K562 (cell line): ENCODE results near the gene NAT14. TPM values are rescaled to one million over a fixed set of nuclear protein-coding genes. Genes with fewer than 3 reads are reported as not detected.

Source experiments
- ATAC-seq: fragments of 200-7000 bp; cut with Tn5 transposase; 3 replicates; pipeline ENCODE4 v1.9.1; 2020; ENCODE audit warnings: moderate library complexity
- BruUV-seq: library from RNA; stranded (reverse); fragments of 400-500 nt; replicated peaks from 2 replicates; lab custom pipeline; 2021; lab: Mats Ljungman, UMichigan
- CTCF ChIA-PET: fragments of 300-600 bp; formaldehyde crosslinking; extraction: SDS; loops from one replicate; lab custom pipeline; 2021; ENCODE audit warnings: low intra/inter-chr PET ratio; lab: Yijun Ruan, JAX
- POLR2A ChIA-PET: fragments of 300-600, 350-650 bp; sonication (Branson Sonifier 250); formaldehyde crosslinking; extraction: SDS; loops from one replicate; lab custom pipeline; 2021; ENCODE audit warnings: antibody characterized with exemption, inconsistent platforms; lab: Yijun Ruan, JAX
- DNase-seq, 4 experiments: peaks; one replicate each; pipeline versions ENCODE4 v3.0.0 to v3.0.0-alpha.2; 2011 to 2018; ENCODE audit warnings: low spot score in 3 of 4, mixed read lengths in 3 of 4; ENCODE audit errors: extremely low read depth in 1 of 4
- FAIRE-seq: peaks from 2 replicates; lab custom pipeline; 2011; peaks lifted over from hg19 to GRCh38; lab: Jason Lieb, UNC
- H2AFZ ChIP-seq: 2 replicates; pipeline ENCODE4 v1.6.0; 2011; ENCODE audit warnings: low read depth, low read length, control low read depth, inconsistent platforms
- H3K27ac ChIP-seq: fragments of 200-600 bp; 3 replicates; pipeline ENCODE4 v1.8.0; 2011; ENCODE audit warnings: low read depth, mild to moderate bottlenecking, control low read depth, inconsistent platforms, low read length, moderate library complexity, mixed read lengths; ENCODE audit errors: extremely low read depth
- H3K27me3 ChIP-seq, 2 experiments: fragments of 300-600 bp in 1 of 2; 2 replicates in 1 of 2; 3 replicates in 1 of 2; pipeline versions ENCODE4 v1.6.0 to v1.8.0; 2011; ENCODE audit warnings: inconsistent platforms in 2 of 2, low read length in 2 of 2, mild to moderate bottlenecking in 1 of 2, mixed read lengths in 1 of 2, moderate library complexity in 1 of 2; ENCODE audit not compliant: control insufficient read depth in 2 of 2, insufficient read depth in 2 of 2
- H3K36me3 ChIP-seq: fragments of 300-600 bp; 3 replicates; pipeline ENCODE4 v1.8.0; 2011; ENCODE audit warnings: mild to moderate bottlenecking, low read length, inconsistent platforms; ENCODE audit not compliant: control insufficient read depth, insufficient read depth
- H3K4me1 ChIP-seq, 2 experiments: fragments of 200-600 bp in 1 of 2; replicated peaks in 1 of 2; 2 replicates in 1 of 2; 3 replicates in 1 of 2; pipeline versions ENCODE4 v1.5.1 to v1.8.0; 2011; ENCODE audit warnings: inconsistent platforms in 2 of 2, low read length in 2 of 2, mild to moderate bottlenecking in 1 of 2, mixed read lengths in 1 of 2, moderate library complexity in 1 of 2; ENCODE audit not compliant: control insufficient read depth in 2 of 2, insufficient read depth in 2 of 2
- H3K4me2 ChIP-seq: 2 replicates; pipeline ENCODE4 v1.6.1; 2011; ENCODE audit warnings: low read length, control low read depth, inconsistent platforms, mixed read lengths; ENCODE audit not compliant: insufficient read depth
- H3K4me3 ChIP-seq: fragments of 200-600 bp; sonication (generic), shearing (Covaris generic); 2 replicates; pipeline ENCODE4 v1.5.1; 2016; ENCODE audit warnings: control low read depth, inconsistent platforms
- H3K79me2 ChIP-seq: fragments of 200-600 bp; 3 replicates; pipeline ENCODE4 v1.8.0; 2011; ENCODE audit warnings: low read length, inconsistent platforms; ENCODE audit not compliant: control insufficient read depth, insufficient read depth
- H3K9ac ChIP-seq, 2 experiments: 2 replicates each; pipeline versions ENCODE4 v1.6.0 to v1.6.1; 2011; ENCODE audit warnings: low read depth in 2 of 2, low read length in 2 of 2, control low read depth in 1 of 2, inconsistent platforms in 1 of 2, mild to moderate bottlenecking in 1 of 2, mixed read lengths in 1 of 2; ENCODE audit not compliant: insufficient read depth in 1 of 2
- H3K9me1 ChIP-seq: one replicate; pipeline ENCODE4 v1.6.0; 2011; ENCODE audit warnings: inconsistent platforms, mild to moderate bottlenecking, low read length, moderate library complexity; ENCODE audit not compliant: control insufficient read depth, insufficient read depth
- H3K9me3 ChIP-seq: replicated peaks from 2 replicates; pipeline ENCODE4 v1.5.1; 2011; ENCODE audit warnings: low read depth, low read length, inconsistent platforms; ENCODE audit not compliant: control insufficient read depth, insufficient read depth
- H4K20me1 ChIP-seq: replicated peaks from 2 replicates; pipeline ENCODE4 v1.6.1; 2011; ENCODE audit warnings: low read length, inconsistent platforms, mixed read lengths; ENCODE audit not compliant: control insufficient read depth, insufficient read depth
- ARNT ChIP-seq, 2 experiments: fragments of 450-650 bp; IDR thresholded peaks; 2 replicates each; pipeline ENCODE4 v1.6.1; 2016; ENCODE audit warnings: mild to moderate bottlenecking in 1 of 2
- CREB1 ChIP-seq, 2 experiments: sonication (generic) in 1 of 2; formaldehyde crosslinking in 1 of 2; IDR thresholded peaks; 2 replicates each; pipeline versions ENCODE4 v1.6.1 to v1.8.0; 2012 to 2022; ENCODE audit warnings: inconsistent platforms in 1 of 2, mild to moderate bottlenecking in 1 of 2, missing genetic modification reagents in 1 of 2, moderate library complexity in 1 of 2
- HDAC2 ChIP-seq: fragments of 450-650 bp; IDR thresholded peaks from 2 replicates; pipeline ENCODE4 v1.6.1; 2016; ENCODE audit warnings: mild to moderate bottlenecking
- L3MBTL2 ChIP-seq: fragments of 450-650 bp; IDR thresholded peaks from 2 replicates; pipeline ENCODE4 v1.6.1; 2016; ENCODE audit warnings: mild to moderate bottlenecking, moderate library complexity
- NCOA1 ChIP-seq: fragments of 450-650 bp; IDR thresholded peaks from 2 replicates; pipeline ENCODE4 v1.6.1; 2016; ENCODE audit warnings: low read depth
- NRF1 ChIP-seq, 2 experiments: fragments of 450-650 bp; IDR thresholded peaks in 1 of 2; conservative IDR thresholded peaks in 1 of 2; 2 replicates each; pipeline ENCODE4 v1.6.1; 2014; ENCODE audit warnings: mild to moderate bottlenecking in 2 of 2
- SMARCA5 ChIP-seq: fragments of 450-650 bp; IDR thresholded peaks from 2 replicates; pipeline ENCODE4 v1.6.1; 2016
- STAT5B ChIP-seq: fragments of 250-450 bp; sonication (Bioruptor Pico); IDR thresholded peaks from 2 replicates; pipeline ENCODE4 v1.8.0; 2021; ENCODE audit warnings: mild to moderate bottlenecking, inconsistent platforms
- THRA ChIP-seq: fragments of 450-650 bp; IDR thresholded peaks from 2 replicates; pipeline ENCODE4 v1.6.1; 2017; ENCODE audit warnings: mild to moderate bottlenecking, moderate library complexity
- ZNF384 ChIP-seq: IDR thresholded peaks from 2 replicates; pipeline ENCODE4 v1.6.1; 2012; ENCODE audit warnings: low read depth, low read length, improper control_type of control experiment
- WGBS: fragments of 100-300 bp; shearing (Covaris generic); methylation state at CpG from one replicate; pipeline ENCODE4 v1.1.6; 2016; ENCODE audit warnings: low coverage, mixed read lengths; ENCODE audit not compliant: insufficient coverage; ENCODE audit errors: missing lambda C conversion rate; 5-methylcytosine and 5-hydroxymethylcytosine counted together
- in situ Hi-C: fragments of 300-500 bp; cut with MboI; formaldehyde crosslinking; loops from 4 replicates; pipeline ENCODE4 v1.15.0; 2018; ENCODE audit warnings: inconsistent platforms, mixed read lengths
- intact Hi-C: fragments of 100-400 bp; cut with micrococcal nuclease; formaldehyde crosslinking; loops from 2 replicates; pipeline ENCODE4 v1.14.2; 2022
- polyA plus RNA-seq, 8 experiments: library from polyadenylated mRNA; depleted of rRNA in 4 of 8; stranded (reverse) in 5 of 8; unstranded in 3 of 8; fragments of >200 nt; fragmentation: Nextera tagmentation in 2 of 8; fragmentation: Illumina TruSeq in 1 of 8; extraction: Ambion mirVana in 2 of 8; extraction: Trizol in 1 of 8; gene quantifications; 2 replicates each; pipeline versions ENCODE4 v1.2.1 to v1.2.3, GENCODE V29; 2011 to 2014; ENCODE audit warnings: inconsistent platforms in 1 of 8, missing spikeins in 1 of 8
- total RNA-seq, 7 experiments: library from RNA; depleted of rRNA in 6 of 7; stranded (reverse); fragments of >200 nt in 6 of 7; fragmentation: Illumina TruSeq in 2 of 7; extraction: Trizol in 2 of 7; gene quantifications; 2 replicates each; pipeline versions ENCODE4 v1.2.1 to v1.2.3, GENCODE V29; 2011 to 2021; ENCODE audit warnings: low replicate concordance in 1 of 7
- TF ChIP-seq, protein P1 (sequence below): sonication (generic); formaldehyde crosslinking; IDR thresholded peaks from 2 replicates; pipeline ENCODE4 v1.8.0; 2022; ENCODE audit warnings: mild to moderate bottlenecking, missing genetic modification reagents
- TF ChIP-seq, protein P2 (sequence below): sonication (generic); formaldehyde crosslinking; IDR thresholded peaks from 2 replicates; pipeline ENCODE4 v1.8.0; 2022; ENCODE audit warnings: mild to moderate bottlenecking, low read depth, missing genetic modification reagents
- TF ChIP-seq, protein P3 (sequence below): sonication (generic); formaldehyde crosslinking; IDR thresholded peaks from 2 replicates; pipeline ENCODE4 v1.4.0; 2020; ENCODE audit warnings: mild to moderate bottlenecking, missing genetic modification reagents

NAT14 gene
- total and polyA plus RNA-seq, 9 of the 15 experiments (the other 6 are each of a cell fraction or from before 2014, with no cell fraction given): 2.4 to 77.0 (median 26.7) TPM

- TF ChIP-seq, protein P1, sequence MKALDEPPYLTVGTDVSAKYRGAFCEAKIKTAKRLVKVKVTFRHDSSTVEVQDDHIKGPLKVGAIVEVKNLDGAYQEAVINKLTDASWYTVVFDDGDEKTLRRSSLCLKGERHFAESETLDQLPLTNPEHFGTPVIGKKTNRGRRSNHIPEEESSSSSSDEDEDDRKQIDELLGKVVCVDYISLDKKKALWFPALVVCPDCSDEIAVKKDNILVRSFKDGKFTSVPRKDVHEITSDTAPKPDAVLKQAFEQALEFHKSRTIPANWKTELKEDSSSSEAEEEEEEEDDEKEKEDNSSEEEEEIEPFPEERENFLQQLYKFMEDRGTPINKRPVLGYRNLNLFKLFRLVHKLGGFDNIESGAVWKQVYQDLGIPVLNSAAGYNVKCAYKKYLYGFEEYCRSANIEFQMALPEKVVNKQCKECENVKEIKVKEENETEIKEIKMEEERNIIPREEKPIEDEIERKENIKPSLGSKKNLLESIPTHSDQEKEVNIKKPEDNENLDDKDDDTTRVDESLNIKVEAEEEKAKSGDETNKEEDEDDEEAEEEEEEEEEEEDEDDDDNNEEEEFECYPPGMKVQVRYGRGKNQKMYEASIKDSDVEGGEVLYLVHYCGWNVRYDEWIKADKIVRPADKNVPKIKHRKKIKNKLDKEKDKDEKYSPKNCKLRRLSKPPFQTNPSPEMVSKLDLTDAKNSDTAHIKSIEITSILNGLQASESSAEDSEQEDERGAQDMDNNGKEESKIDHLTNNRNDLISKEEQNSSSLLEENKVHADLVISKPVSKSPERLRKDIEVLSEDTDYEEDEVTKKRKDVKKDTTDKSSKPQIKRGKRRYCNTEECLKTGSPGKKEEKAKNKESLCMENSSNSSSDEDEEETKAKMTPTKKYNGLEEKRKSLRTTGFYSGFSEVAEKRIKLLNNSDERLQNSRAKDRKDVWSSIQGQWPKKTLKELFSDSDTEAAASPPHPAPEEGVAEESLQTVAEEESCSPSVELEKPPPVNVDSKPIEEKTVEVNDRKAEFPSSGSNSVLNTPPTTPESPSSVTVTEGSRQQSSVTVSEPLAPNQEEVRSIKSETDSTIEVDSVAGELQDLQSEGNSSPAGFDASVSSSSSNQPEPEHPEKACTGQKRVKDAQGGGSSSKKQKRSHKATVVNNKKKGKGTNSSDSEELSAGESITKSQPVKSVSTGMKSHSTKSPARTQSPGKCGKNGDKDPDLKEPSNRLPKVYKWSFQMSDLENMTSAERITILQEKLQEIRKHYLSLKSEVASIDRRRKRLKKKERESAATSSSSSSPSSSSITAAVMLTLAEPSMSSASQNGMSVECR (CRISPR knock-in tag): peak; percentile 83
- TF ChIP-seq NRF1 (conservative IDR thresholded peaks at IDR 0.05 in 1 of 2, IDR thresholded peaks at IDR 0.05 in 1 of 2) (0 out of 4 replicates have a peak, but pooled peaks of 1 of the 2 experiments have one; percentile 20), L3MBTL2 (no peak), CREB1 (IDR thresholded peaks at IDR 0.05) (no peak), CREB1 (CRISPR knock-in tag; IDR thresholded peaks at IDR 0.05) (peak; percentile 49; the same call in 1 of the 2 replicates), NCOA1 (peak; percentile 38; the same call in 1 of the 2 replicates)
- TF ChIP-seq, all 486 proteins: peak for 60
These were observed 47.6 kb upstream of the NAT14 start (continued) for GRCh38 chr19:55437410-55437809.

DNA sequence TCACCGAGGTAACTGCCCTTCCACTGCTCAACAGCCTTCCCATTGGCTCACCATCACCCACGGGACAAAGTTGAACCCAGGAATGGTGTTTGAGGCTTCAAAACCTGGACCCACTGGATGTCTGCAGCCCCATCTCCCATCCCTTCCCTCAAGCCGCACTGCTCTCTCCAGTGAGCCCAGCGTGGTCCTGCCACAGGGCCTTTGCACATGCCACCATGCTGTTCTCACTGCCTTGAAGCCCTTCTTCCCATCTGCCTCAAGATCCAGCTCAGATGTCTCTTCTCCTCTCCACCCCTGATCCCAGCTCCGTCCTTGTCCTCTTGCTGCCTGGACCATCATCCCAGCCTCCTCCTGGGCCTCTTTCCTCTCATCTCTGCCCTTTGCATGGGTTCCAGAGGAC, 45.9 kb upstream of the NAT14 start:
- ATAC-seq (no peak), DNase-seq (no peak), FAIRE-seq (no peak)
- ChIA-PET CTCF (no interaction called here), POLR2A (no interaction called here)
- peaks cover 17 to 48% of the 10 kb centered on the region in 2 experiments for H3K4me1 ChIP-seq
- H3K9me1 ChIP-seq: no peaks in the 10 kb centered on the region
- no peaks in the 10 kb centered on the region for H3K36me3 ChIP-seq
- WGBS: 4% methylated on average over 5 of the region's 5 CpGs
- no peak overlapping the region for H2AFZ ChIP-seq
- peaks cover 4 to 15% of the 10 kb centered on the region in 2 experiments; a peak in 4 of 5 replicates for H3K27me3 ChIP-seq
- no peak overlapping the region for H3K4me2 ChIP-seq
- H3K4me3 ChIP-seq: no peak overlapping the region
- H3K9me3 ChIP-seq: no peaks in the 10 kb centered on the region
- intact Hi-C loops: no loop called here
- peaks cover 14% of the 10 kb centered on the region for H4K20me1 ChIP-seq
- H3K79me2 ChIP-seq: no peaks in the 10 kb centered on the region
- no TSS peak for BruUV-seq
- peak overlapping the region in 1 of 2 experiments; percentile 17; a peak in 1 of 4 replicates for H3K9ac ChIP-seq
- in situ Hi-C loops: loop anchor here (25.0 kb wide), 1 partner anchor 777 kb away; the partner anchor contains the start of gene LILRB4
- H3K27ac ChIP-seq: no peak overlapping the region
- TF ChIP-seq, protein P2, sequence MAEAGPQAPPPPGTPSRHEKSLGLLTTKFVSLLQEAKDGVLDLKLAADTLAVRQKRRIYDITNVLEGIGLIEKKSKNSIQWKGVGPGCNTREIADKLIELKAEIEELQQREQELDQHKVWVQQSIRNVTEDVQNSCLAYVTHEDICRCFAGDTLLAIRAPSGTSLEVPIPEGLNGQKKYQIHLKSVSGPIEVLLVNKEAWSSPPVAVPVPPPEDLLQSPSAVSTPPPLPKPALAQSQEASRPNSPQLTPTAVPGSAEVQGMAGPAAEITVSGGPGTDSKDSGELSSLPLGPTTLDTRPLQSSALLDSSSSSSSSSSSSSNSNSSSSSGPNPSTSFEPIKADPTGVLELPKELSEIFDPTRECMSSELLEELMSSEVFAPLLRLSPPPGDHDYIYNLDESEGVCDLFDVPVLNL: 0 out of 2 replicates have a peak, but pooled peaks have one; percentile 31
- TF ChIP-seq SMARCA5 (peak; percentile 73; the same call in 1 of the 2 replicates), THRA (no peak), STAT5B (CRISPR knock-in tag) (no peak), ARNT (IDR thresholded peaks at IDR 0.05) (no peak), ZNF384 (no peak), HDAC2 (no peak)
- TF ChIP-seq, protein P3, sequence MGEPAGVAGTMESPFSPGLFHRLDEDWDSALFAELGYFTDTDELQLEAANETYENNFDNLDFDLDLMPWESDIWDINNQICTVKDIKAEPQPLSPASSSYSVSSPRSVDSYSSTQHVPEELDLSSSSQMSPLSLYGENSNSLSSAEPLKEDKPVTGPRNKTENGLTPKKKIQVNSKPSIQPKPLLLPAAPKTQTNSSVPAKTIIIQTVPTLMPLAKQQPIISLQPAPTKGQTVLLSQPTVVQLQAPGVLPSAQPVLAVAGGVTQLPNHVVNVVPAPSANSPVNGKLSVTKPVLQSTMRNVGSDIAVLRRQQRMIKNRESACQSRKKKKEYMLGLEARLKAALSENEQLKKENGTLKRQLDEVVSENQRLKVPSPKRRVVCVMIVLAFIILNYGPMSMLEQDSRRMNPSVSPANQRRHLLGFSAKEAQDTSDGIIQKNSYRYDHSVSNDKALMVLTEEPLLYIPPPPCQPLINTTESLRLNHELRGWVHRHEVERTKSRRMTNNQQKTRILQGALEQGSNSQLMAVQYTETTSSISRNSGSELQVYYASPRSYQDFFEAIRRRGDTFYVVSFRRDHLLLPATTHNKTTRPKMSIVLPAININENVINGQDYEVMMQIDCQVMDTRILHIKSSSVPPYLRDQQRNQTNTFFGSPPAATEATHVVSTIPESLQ (CRISPR knock-in tag): no peak
